HEK293 (cell line): ENCODE measurements around the gene PTPN6.
"Not testable (repeated sequence)": the region's sequence is repeated elsewhere in the genome, so short reads cannot be mapped to it uniquely, and the experiment has no call there.

Source experiments
- CTCF ChIA-PET: fragments of 350-600 bp; formaldehyde crosslinking; extraction: SDS; loops from one replicate; lab custom pipeline; 2021; ENCODE audit warnings: antibody characterized with exemption; lab: Yijun Ruan, JAX
- POLR2A ChIA-PET: fragments of 300-600 bp; formaldehyde crosslinking; extraction: SDS; loops from one replicate; lab custom pipeline; 2020; ENCODE audit warnings: antibody characterized with exemption, inconsistent platforms; lab: Yijun Ruan, JAX
- H3K27ac ChIP-seq: fragments of 200-500 bp; sonication (Bioruptor generic); 2 replicates; pipeline ENCODE4 v1.5.1; 2014; ENCODE audit warnings: low read depth, low read length, control low read depth, inconsistent platforms; ENCODE audit errors: extremely low read depth
- H3K36me3 ChIP-seq, 2 experiments: fragments of 200-500 bp in 1 of 2; sonication (Bioruptor generic) in 1 of 2; 1 replicate in 1 of 2; 2 replicates in 1 of 2; pipeline ENCODE4 v1.5.1; 2014 to 2017; ENCODE audit warnings: inconsistent platforms in 2 of 2, low read length in 2 of 2; ENCODE audit not compliant: control insufficient read depth in 2 of 2, insufficient read depth in 1 of 2
- H3K4me1 ChIP-seq: fragments of 200-500 bp; sonication (Bioruptor generic); 2 replicates; pipeline ENCODE4 v1.5.1; 2014; ENCODE audit warnings: mild to moderate bottlenecking, low read length, inconsistent platforms; ENCODE audit not compliant: control insufficient read depth, insufficient read depth
- H3K4me3 ChIP-seq: 2 replicates; pipeline ENCODE4 v1.5.1; 2011; ENCODE audit warnings: low read depth, mild to moderate bottlenecking, control low read depth, low read length, moderate library complexity
- H3K9me3 ChIP-seq: fragments of 200-500 bp; sonication (Bioruptor generic); 2 replicates; pipeline ENCODE4 v1.5.1; 2014; ENCODE audit warnings: low read depth, low read length, inconsistent platforms; ENCODE audit not compliant: control insufficient read depth, insufficient read depth
- HOXC10 ChIP-seq: sonication (generic); formaldehyde crosslinking; IDR thresholded peaks from 2 replicates; pipeline ENCODE4 v1.8.1; 2023; ENCODE audit warnings: mild to moderate bottlenecking, missing genetic modification reagents
- HOXD13 ChIP-seq: sonication (generic); formaldehyde crosslinking; IDR thresholded peaks from 2 replicates; pipeline ENCODE4 v1.8.0; 2022; ENCODE audit warnings: missing genetic modification reagents, borderline replicate concordance
- PRDM1 ChIP-seq: fragments of 450-650 bp; formaldehyde crosslinking; IDR thresholded peaks from 2 replicates; pipeline ENCODE4; 2016; ENCODE audit warnings: missing biosample characterization, missing genetic modification characterization
- ZBTB17 ChIP-seq: fragments of 450-650 bp; formaldehyde crosslinking; IDR thresholded peaks from 2 replicates; pipeline ENCODE4 v1.5.1; 2016; ENCODE audit warnings: missing biosample characterization, missing genetic modification characterization
- ZNF138 ChIP-seq: fragments of 450-650 bp; formaldehyde crosslinking; IDR thresholded peaks from 2 replicates; pipeline ENCODE4 v1.5.1; 2016; ENCODE audit warnings: missing biosample characterization, missing genetic modification characterization, borderline replicate concordance
- ZNF157 ChIP-seq: fragments of 450-650 bp; formaldehyde crosslinking; IDR thresholded peaks from 2 replicates; pipeline ENCODE4 v1.5.1; 2016; ENCODE audit warnings: missing biosample characterization, missing genetic modification characterization
- ZNF169 ChIP-seq: fragments of 450-650 bp; formaldehyde crosslinking; IDR thresholded peaks from 2 replicates; pipeline ENCODE4 v1.5.1; 2016; ENCODE audit warnings: missing biosample characterization, missing genetic modification characterization
- ZNF184 ChIP-seq: fragments of 450-650 bp; IDR thresholded peaks from 2 replicates; pipeline ENCODE4 v1.5.1; 2018; ENCODE audit warnings: missing biosample characterization, mild to moderate bottlenecking, missing genetic modification characterization
- ZNF223 ChIP-seq: fragments of 450-650 bp; formaldehyde crosslinking; IDR thresholded peaks from 2 replicates; pipeline ENCODE4 v1.5.1; 2016; ENCODE audit warnings: missing biosample characterization, missing genetic modification characterization
- ZNF292 ChIP-seq: fragments of 450-650 bp; formaldehyde crosslinking; IDR thresholded peaks from 2 replicates; pipeline ENCODE4 v1.5.1; 2016; ENCODE audit warnings: low read depth, missing biosample characterization, missing genetic modification characterization, borderline replicate concordance
- ZNF394 ChIP-seq: fragments of 450-650 bp; formaldehyde crosslinking; IDR thresholded peaks from 2 replicates; pipeline ENCODE4 v1.5.1; 2016; ENCODE audit warnings: missing biosample characterization, missing genetic modification characterization, mild to moderate bottlenecking, moderate library complexity, borderline replicate concordance
- ZNF561 ChIP-seq: fragments of 450-650 bp; IDR thresholded peaks from 2 replicates; pipeline ENCODE4 v1.5.1; 2018; ENCODE audit warnings: missing biosample characterization, missing genetic modification characterization, borderline replicate concordance
- ZNF621 ChIP-seq: fragments of 450-650 bp; formaldehyde crosslinking; IDR thresholded peaks from 2 replicates; pipeline ENCODE4 v1.5.1; 2017; ENCODE audit warnings: missing biosample characterization, missing genetic modification characterization
- ZNF791 ChIP-seq: fragments of 450-650 bp; formaldehyde crosslinking; IDR thresholded peaks from 2 replicates; pipeline ENCODE4 v1.5.1; 2016; ENCODE audit warnings: missing biosample characterization, missing genetic modification characterization
- ZNF837 ChIP-seq: fragments of 450-650 bp; formaldehyde crosslinking; IDR thresholded peaks from 2 replicates; pipeline ENCODE4 v1.5.1; 2016; ENCODE audit warnings: missing biosample characterization, missing genetic modification characterization

The PTPN6 gene

DNA sequence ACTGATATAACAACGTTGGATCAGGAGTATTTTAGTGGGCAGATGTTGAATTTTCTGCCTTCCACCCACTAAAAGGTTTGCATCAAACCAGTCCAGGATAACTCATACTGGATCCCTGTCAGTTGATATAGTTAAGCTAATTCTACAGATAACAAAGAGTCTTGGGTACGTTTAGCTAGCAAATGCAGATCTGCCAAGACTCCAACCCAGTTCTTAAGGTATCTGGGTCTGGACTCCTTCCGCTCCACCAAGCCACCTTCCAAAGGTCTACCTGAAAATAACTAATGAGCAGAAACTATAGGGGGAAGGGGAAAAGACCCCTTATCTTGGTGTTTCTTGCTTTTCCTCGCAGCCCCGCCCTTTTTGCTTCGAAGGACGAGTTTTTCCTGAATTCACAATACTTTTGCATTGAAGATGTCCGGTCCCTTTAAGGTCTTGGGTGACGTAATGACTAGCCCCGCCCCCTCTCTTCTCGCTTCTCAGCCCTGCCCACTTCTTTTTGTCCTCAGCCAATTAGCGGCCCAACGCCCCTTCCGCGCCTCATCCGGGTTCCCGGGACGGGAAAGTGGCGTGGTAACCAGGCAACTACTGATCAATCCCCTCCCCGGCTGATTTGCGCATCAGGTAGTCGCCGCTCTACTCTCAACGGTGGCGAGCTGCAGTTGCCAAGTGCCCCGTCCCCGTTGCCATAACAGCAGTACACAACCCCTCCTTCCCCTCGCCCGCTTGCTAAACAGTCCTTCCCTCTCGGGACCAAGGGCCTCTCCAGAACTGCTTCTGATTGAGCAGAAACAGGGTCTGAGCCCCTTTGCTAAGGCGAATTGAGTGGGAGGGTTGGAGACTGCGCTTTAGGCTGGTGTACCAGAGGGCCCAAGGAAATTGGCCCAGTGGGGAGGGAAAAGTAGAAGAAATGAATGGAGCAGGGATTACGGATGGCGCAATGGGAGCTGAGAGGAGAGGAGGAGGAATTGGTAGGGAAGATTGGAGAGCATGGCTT, 46.6 kb upstream of the PTPN6 start, which contains the start of gene LRRC23 (continued):
- no peak for TF ChIP-seq ZNF561 (tag by site-specific recombination)
- TF ChIP-seq ZNF223 (tag by site-specific recombination): no peak
- TF ChIP-seq ZNF184 (tag by site-specific recombination): no peak
- no peak for TF ChIP-seq ZNF138 (tag by site-specific recombination)
- TF ChIP-seq ZNF837 (tag by site-specific recombination): no peak
- no peak for TF ChIP-seq ZNF621 (tag by site-specific recombination)
- no peak for TF ChIP-seq ZNF292 (tag by site-specific recombination)
- 0 out of 2 replicates have a peak, but pooled peaks have one; percentile 10 for TF ChIP-seq ZNF394 (tag by site-specific recombination)
- TF ChIP-seq HOXC10 (CRISPR knock-in tag): no peak

GRCh38 chr12:6905414-6906040, 45.6 kb upstream of the PTPN6 start:
- CTCF ChIA-PET: interaction anchor here (0.7 to 1.5 kb wide), 4 partner anchors 8 to 35 kb away, joined by 3 to 7 read pairs (median 6); partner anchors contain the start of gene SPSB2
- no peaks in the 10 kb centered on the region for H3K36me3 ChIP-seq
- no peak overlapping the region for H3K27ac ChIP-seq
- H3K4me3 ChIP-seq: peak overlapping the region; percentile 42; the same call in 1 of the 2 replicates
- POLR2A ChIA-PET: interaction anchor here (0.6 to 2.5 kb wide), 10 partner anchors 8 to 182 kb away, joined by 4 to 10 read pairs (median 6); partner anchors contain the start of genes C12orf57, COPS7A, ENO2 and RNU7-1
- TF ChIP-seq HOXD13 (CRISPR knock-in tag) (0 out of 2 replicates have a peak, but pooled peaks have one; percentile 23), ZNF157 (tag by site-specific recombination) (no peak), ZBTB17 (peak; percentile 65), ZNF169 (tag by site-specific recombination) (no peak)
- H3K4me1 ChIP-seq: peaks cover 10% of the 10 kb centered on the region; the same call in 1 of the 2 replicates
- H3K9me3 ChIP-seq: no peaks in the 10 kb centered on the region

DNA sequence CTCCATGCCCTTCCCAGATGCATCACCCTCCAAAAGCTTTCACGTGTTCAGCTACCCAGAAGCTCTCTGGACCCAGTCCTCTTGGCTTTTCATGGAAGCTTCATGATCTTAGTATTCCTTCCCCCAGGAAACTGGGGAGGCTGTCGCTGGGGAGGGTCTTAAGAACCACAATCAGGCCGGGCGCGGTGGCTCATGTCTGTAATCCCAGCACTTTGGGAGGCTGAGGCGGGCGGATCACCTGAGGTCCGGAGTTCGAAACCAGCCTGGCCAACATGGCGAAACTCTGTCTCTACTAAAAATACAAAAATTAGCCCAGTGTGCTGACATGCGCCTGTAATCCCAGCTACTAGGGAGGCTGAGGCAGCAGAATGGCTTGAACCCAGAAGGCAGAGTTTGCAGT, 43.0 kb upstream of the PTPN6 start:
- H3K4me3 ChIP-seq, H3K9me3 ChIP-seq, H3K36me3 ChIP-seq, H3K27ac ChIP-seq: not testable (repeated sequence)
- ChIA-PET POLR2A (interaction anchor here (1.2 to 2.5 kb wide), 3 partner anchors 17 to 56 kb away, joined by 4 to 10 read pairs (median 5); partner anchors contain the start of genes SPSB2 and USP5), CTCF (interaction anchor here (0.6 to 3.2 kb wide), 4 partner anchors 15 to 267 kb away, joined by 3 to 11 read pairs (median 4); no protein-coding TSS in a partner anchor)
- peaks cover 10% of the 10 kb centered on the region; the same call in 1 of the 2 replicates for H3K4me1 ChIP-seq

GRCh38 chr12:6909421-6910145, 41.6 kb upstream of the PTPN6 start:
- no peaks in the 10 kb centered on the region for H3K36me3 ChIP-seq
- no peak overlapping the region for H3K4me3 ChIP-seq
- ChIA-PET CTCF (interaction anchor here (0.7 to 3.2 kb wide), 4 partner anchors 15 to 156 kb away, joined by 3 to 11 read pairs (median 6); partner anchors contain the start of gene MLF2), POLR2A (interaction anchor here (1.2 kb wide), 1 partner anchor 37 kb away, joined by 5 read pairs; no protein-coding TSS in a partner anchor)
- peaks cover 2% of the 10 kb centered on the region; the same call in 1 of the 2 replicates for H3K4me1 ChIP-seq
- TF ChIP-seq PRDM1 (tag by site-specific recombination) (peak; percentile 76), ZNF791 (tag by site-specific recombination) (no peak)
- no peak overlapping the region for H3K27ac ChIP-seq
- H3K9me3 ChIP-seq: no peaks in the 10 kb centered on the region
